Measurements from ENCODE around the gene PPP1R12C.
"Not testable (repeated sequence)": the region's sequence is repeated elsewhere in the genome, so short reads cannot be mapped to it uniquely, and the experiment has no call there.

Gene PPP1R12C

GRCh38 chr19:55077106-55077505, 40.3 kb downstream of the PPP1R12C start:
- DNase-seq, result no peak

DNA sequence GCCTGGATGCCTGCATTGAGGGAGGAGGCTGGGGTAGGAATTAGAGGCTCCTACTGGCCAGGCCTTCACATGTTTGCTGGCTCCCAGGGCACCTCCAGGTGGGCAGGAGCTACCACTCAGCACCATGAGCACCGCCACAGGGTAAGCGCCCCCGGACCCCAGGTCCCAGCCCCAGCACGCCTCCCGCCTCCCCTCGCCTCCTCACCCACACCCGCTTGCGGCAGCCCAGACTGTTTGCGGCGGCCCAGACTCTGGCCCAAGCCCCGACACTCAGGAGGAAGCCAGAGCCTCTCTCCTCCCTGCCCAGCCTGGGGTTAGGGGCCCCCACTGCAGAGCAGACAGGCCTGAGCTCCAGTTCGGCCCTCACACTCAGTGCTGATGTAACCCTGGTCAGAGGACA, 41.1 kb downstream of the PPP1R12C start:
- no peak for DNase-seq

- no peak for DNase-seq
These were observed 42.0 kb downstream of the PPP1R12C start, which contains the start of gene EPS8L1 for GRCh38 chr19:55075371-55075998. TSS of gene EPS8L1 (plus strand) at chr19:55075869. CDS start at chr19:55076445, 576 bp downstream.

- DNase-seq, result no peak
These were observed 45.5 kb downstream of the PPP1R12C start for GRCh38 chr19:55071913-55072312.

DNA sequence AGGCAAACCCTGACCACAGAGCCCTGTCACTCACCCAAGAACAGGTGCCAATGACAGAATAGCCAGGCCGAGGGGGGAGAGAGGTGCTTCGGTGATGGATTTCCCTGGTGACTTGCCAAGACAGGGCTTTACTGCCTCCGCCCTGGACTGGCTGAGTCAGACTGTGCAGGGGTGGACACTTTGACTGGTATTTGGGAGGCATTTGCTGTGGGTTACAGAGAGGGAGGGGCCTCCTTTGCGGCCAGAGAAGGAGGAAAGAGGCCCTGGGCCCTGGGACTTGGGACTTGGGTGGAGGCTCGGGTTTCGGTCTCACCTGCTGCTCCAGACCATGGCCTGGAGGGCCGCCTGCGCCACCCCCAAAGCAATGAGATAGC, 46.3 kb downstream of the PPP1R12C start:
- no peak for DNase-seq

DNA sequence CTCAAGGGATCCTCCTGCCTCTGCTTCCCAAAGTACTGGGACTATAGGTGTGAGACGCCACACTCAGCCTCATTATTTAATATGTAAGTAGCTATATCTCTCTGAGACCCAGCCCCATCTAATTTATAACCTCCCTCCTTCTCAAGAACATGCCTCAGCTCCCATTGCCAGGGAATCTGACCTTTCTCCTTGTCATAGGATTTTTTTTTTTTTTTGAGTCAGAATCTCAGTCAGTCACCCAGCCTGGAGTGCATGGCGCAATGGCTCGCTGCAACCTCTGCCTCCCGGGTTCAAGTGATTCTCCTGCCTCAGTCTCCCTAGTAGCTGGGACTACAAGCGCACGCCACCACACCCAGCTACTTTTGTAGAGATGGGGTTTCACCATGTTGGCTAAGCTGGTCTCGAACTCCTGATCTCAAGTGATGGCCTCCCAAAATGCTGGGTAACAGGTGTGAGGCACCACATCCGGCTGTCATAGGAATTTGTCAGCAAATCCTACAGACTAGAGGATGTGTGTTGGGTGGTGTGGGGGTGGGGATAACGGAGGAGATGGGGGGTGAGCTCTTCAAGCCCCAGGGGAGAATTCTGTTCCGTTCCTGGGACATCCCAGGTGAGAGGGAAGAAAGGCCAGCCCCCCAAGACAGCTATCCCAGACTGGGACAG, 46.8 kb downstream of the PPP1R12C start:
- DNase-seq, result no peak

- no peak for DNase-seq
These were observed 47.6 kb downstream of the PPP1R12C start for GRCh38 chr19:55069865-55070197.

GRCh38 chr19:55068950-55069864, 48.2 kb downstream of the PPP1R12C start:
- peak in 2 of 51 donors; percentile 8 to 48 for DNase-seq

DNA sequence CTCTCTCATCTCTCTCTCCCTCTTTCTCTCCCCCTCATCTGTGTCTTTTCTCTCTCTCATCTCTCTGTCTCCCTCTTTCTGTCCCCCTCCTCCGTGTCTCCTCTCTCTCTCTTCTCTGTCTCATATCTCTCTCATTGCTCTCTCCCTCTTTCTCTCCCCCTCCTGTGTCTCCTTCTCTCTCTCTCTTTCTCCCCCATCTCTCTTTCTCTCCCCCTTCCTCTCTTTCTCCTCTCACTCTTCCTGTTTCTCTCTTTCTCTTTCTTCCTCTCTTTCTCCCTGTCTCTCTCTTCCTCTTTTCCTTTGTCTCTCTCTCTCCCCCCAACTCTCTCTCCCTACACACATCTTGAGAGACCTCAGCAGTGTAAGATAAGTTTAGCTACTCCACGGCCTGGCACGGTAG, 49.6 kb downstream of the PPP1R12C start:
- no peak for DNase-seq

GRCh38 chr19:55066107-55066709, 51.2 kb downstream of the PPP1R12C start:
- no peak for DNase-seq

GRCh38 chr19:55065516-55065915, 51.9 kb downstream of the PPP1R12C start:
- not testable (repeated sequence) for DNase-seq

DNA sequence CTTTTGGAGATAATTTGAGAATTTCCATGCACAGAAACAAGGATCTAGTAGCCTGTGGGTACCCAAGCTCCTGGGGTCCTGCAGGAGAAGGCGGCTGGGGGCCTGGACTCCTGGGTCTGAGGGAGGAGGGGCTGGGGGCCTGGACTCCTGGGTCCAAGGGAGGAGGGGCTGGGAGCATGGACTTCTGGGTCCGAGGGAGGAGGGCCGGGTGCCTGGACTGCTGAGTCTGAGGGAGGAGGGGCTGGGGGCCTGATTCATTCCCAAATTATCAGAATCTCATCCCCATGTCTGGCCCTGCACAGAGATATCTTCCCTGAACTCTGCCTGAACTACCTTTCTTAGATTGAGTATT, 54.0 kb downstream of the PPP1R12C start:
- no peak for DNase-seq

GRCh38 chr19:55062735-55063491, 54.5 kb downstream of the PPP1R12C start, which contains the start of gene RDH13:
TSS of gene RDH13 (minus strand) at chr19:55063148. CDS start at chr19:55063032, 116 bp downstream.
- peak; percentile 17 to 93 (median 81) for DNase-seq

GRCh38 chr19:55060287-55060686, 57.1 kb downstream of the PPP1R12C start:
- DNase-seq, result not testable (repeated sequence)

GRCh38 chr19:55058781-55059610, 58.4 kb downstream of the PPP1R12C start:
- DNase-seq, result no peak

DNA sequence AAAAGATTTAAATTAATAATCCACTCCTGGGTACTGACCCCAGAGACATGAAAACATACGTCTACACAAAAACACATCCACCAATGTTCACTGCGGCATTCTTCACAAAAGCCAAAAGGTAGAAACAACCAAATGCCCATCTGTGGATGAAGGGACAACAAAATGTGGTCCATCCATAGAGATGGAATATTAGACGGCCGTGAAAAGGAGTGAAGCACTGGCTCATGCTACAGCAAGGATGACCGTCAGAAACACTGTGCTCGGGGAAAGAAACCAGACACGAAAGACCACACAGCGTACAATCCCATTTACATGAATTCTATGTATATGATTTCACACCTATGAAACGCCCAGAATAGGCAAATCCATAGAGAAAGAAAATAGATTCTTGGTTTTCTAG, 60.6 kb downstream of the PPP1R12C start:
- DNase-seq, result no peak

DNA sequence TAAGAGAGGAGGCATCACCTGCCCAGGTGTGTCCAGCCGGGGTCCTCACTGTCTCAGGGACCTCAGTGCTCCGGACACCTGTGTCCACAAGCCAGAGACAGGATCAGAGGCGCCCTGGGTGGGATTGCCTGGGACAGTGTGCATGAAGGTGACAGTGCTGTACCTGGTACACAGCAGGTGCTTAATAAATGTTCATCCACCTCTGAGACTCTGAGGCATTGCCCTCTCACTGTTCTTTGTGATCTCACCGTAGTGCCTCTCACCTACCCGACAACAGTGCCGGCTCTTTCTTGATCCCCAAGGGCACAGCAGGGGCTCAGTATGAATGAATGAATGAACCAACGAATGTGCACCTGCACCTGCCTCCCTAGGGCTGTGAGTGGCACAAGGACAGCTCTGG, 63.7 kb downstream of the PPP1R12C start:
- DNase-seq, result no peak

- no peak for DNase-seq
These were observed 66.5 kb downstream of the PPP1R12C start for GRCh38 chr19:55050749-55051532.

DNA sequence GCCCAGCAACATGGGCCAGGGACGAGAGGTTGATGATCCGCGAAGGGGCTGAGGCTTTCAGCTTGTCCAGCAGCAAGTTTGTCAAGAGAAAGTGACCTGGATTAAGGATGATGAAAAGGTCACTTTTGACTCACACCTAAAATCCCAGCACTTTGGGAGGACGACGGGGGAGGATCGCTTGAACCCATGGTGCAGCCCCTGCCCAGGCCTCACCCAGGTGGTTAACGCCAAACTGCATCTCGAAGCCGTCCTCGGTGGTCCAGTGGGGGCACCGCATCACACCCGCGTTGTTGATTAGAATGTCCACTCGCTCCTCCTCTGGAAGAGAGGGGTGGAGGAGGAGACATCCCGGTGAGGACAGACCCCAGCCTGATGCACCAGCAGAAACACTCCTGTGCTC, 69.0 kb downstream of the PPP1R12C start:
- no peak for DNase-seq
